ENCODE measurements around the gene ICA1.
"Not testable (repeated sequence)": the region's sequence is repeated elsewhere in the genome, so short reads cannot be mapped to it uniquely, and the experiment has no call there.

Gene ICA1

GRCh38 chr7:8068892-8069686, 192.9 kb downstream of the ICA1 start:
- no peak for TF ChIP-seq CTCF (IDR thresholded peaks at IDR 0.05; ENCODE audit: extremely low read depth, insufficient read depth, missing control alignments)
- in situ Hi-C loops (cut with MboI; ENCODE audit: low pct_unique_long_range_greater_than_20kb, low sequenced_read_pairs, unreplicated experiment), result no loop called here
- no peak for DNase-seq (ENCODE audit: low spot score)

DNA sequence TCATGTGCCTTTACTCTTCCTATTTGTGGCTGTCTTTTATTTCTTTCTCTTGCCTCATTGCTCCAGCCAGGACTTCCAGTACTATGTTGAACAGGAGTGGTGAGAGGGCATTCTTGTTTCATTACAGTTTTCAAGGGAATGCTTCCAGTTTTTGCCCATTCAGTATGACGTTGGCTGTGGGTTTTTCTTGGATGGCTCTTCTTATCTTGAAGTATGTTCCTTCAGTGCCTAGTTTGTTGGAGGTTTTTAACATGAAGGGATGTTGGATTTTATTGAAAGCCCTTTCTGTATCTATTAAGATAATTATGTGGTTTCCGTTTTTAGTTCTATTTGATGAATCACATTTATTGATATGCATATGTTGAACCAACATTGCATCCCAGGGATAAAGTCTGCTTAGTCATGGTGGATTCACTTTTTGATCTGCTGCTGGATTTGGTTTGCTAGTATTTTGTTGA, 196.6 kb downstream of the ICA1 start:
- in situ Hi-C loops (cut with MboI; ENCODE audit: low pct_unique_long_range_greater_than_20kb, low sequenced_read_pairs, unreplicated experiment), result no loop called here
- DNase-seq (ENCODE audit: low spot score), result no peak
- no peak for TF ChIP-seq CTCF (IDR thresholded peaks at IDR 0.05; ENCODE audit: extremely low read depth, insufficient read depth, missing control alignments)

GRCh38 chr7:8064828-8065227, 197.1 kb downstream of the ICA1 start:
- no peak for DNase-seq (ENCODE audit: low spot score)
- in situ Hi-C loops (cut with MboI; ENCODE audit: low pct_unique_long_range_greater_than_20kb, low sequenced_read_pairs, unreplicated experiment), result no loop called here
- TF ChIP-seq CTCF (IDR thresholded peaks at IDR 0.05; ENCODE audit: extremely low read depth, insufficient read depth, missing control alignments), result no peak

- in situ Hi-C loops (cut with MboI; ENCODE audit: low pct_unique_long_range_greater_than_20kb, low sequenced_read_pairs, unreplicated experiment), result no loop called here
- no peak for DNase-seq (ENCODE audit: low spot score)
These were observed 198.2 kb downstream of the ICA1 start for GRCh38 chr7:8063706-8064297.

DNA sequence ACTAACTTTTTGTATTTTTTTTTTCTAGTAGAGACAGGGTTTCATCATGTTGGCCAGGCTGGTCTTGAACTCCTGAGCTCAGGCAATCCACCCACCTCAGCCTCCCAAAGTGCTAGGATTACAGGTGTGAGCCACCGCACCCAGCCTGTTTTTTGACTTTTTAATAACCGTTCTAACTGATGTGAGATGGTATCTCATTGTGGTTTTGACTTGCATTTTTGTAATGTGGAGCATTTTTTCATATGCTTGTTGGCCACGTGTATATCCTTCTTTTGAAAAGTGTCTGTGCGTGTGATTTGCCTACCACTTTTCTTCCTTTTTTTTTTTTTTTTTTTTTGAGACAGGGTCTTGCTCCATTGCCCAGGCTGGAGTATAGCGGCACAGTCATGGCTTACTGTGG, 198.7 kb downstream of the ICA1 start:
- DNase-seq (ENCODE audit: low spot score); in situ Hi-C loops (cut with MboI; ENCODE audit: low pct_unique_long_range_greater_than_20kb, low sequenced_read_pairs, unreplicated experiment): not testable (repeated sequence)

More at GRCh38 chr7:8063706-8064297, 198.2 kb downstream of the ICA1 start:
- no peak for TF ChIP-seq CTCF (IDR thresholded peaks at IDR 0.05; ENCODE audit: extremely low read depth, insufficient read depth, missing control alignments)
